Measurements from ENCODE around the gene FCER2. TPM values are rescaled to one million over a fixed set of nuclear protein-coding genes. Genes with fewer than 3 reads are reported as not detected.
"Not testable (repeated sequence)": the region's sequence is repeated elsewhere in the genome, so short reads cannot be mapped to it uniquely, and the experiment has no call there.

The FCER2 gene
- total RNA-seq, result 0.30 TPM
- long read RNA-seq, result 0 reads

GRCh38 chr19:7701654-7702457 lies at the start of gene FCER2:
Gene FCER2, minus strand, starts transcription at chr19:7702131. Its CDS starts 2,371 bp downstream, at chr19:7699760.
- H3K4me1 ChIP-seq, result no peaks in the 10 kb centered on the region
- H3K27me3 ChIP-seq (ENCODE audit: low read depth), result peaks cover 80% of the 10 kb centered on the region
- no peaks in the 10 kb centered on the region for H3K9me3 ChIP-seq (replicated peaks)
- DNase-seq, result no peak
- intact Hi-C loops (cut with micrococcal nuclease), result no loop called here
- H3K36me3 ChIP-seq, result no peaks in the 10 kb centered on the region
- no peak within 1 kb of the TSS for H3K4me3 ChIP-seq
- H3K27ac ChIP-seq (replicated peaks), result no peak within 1 kb of the TSS
- TF ChIP-seq CTCF (IDR thresholded peaks at IDR 0.05; ENCODE audit: borderline replicate concordance), result no peak

DNA sequence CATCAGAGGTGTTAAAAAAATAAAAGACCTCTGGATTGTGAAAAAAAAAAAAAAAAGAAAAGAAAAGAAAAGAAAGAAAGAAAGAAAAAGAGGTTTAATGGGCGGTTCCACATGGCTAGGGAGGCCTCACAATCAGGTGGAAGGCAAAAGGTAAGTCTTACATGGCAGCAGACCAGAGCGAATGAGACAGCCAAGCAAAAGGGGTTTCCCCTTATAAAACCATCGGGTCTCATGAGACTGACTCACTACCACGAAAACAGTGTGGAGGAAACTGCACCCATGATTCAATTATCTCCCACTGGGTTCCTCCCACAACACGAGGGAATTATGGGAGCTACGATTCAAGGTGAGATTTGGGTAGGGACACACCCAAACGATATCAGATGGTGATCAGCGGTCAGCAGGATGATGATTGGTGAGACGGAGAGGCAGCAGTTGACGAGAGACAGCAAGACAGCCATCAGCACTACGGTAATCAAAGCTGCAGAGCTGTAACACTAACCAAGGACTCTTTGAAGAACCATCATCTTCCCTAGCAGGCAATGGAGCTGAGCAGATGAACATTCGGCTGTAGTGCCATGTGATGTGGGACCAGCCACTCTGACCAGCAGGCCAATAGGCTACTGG lies 49.3 kb upstream of the FCER2 start:
- peaks cover 20% of the 10 kb centered on the region for H3K9me3 ChIP-seq (replicated peaks)
- no peak overlapping the region for H3K4me3 ChIP-seq
- H3K27ac ChIP-seq (replicated peaks), result no peak overlapping the region
- H3K36me3 ChIP-seq, result no peaks in the 10 kb centered on the region
- DNase-seq, result no peak
- no peak for TF ChIP-seq CTCF (IDR thresholded peaks at IDR 0.05; ENCODE audit: borderline replicate concordance)
- intact Hi-C loops (cut with micrococcal nuclease), result no loop called here
- H3K4me1 ChIP-seq, result no peaks in the 10 kb centered on the region
- peaks cover 52% of the 10 kb centered on the region for H3K27me3 ChIP-seq (ENCODE audit: low read depth)

DNA sequence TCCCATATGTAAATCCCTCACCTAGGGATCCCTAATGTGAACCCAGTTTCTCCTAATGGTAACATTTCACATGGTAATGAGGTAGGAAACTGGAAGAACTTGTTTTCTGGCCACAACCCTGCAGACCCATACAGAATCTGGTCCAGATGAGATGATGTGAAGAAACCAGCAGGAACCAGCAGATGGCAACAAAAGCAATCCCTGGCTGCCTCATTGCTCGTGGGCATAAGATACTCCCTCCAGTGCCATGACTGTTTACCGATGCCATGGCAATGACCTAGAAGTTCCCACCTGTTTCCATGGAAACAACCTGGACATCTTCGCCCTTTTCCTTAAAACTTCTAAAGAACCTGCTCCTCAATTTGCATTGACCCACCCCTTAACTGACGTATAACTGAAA lies 46.8 kb upstream of the FCER2 start:
- Histone ChIP-seq H3K27me3 (ENCODE audit: low read depth) (peaks cover 70% of the 10 kb centered on the region), H3K9me3 (replicated peaks) (peaks cover 5% of the 10 kb centered on the region), H3K4me1 (no peaks in the 10 kb centered on the region), H3K36me3 (no peaks in the 10 kb centered on the region), H3K4me3 (no peak overlapping the region), H3K27ac (replicated peaks) (no peak overlapping the region)
- intact Hi-C loops (cut with micrococcal nuclease), result no loop called here
- DNase-seq, result no peak
- no peak for TF ChIP-seq CTCF (IDR thresholded peaks at IDR 0.05; ENCODE audit: borderline replicate concordance)

GRCh38 chr19:7748171-7748570 lies 46.2 kb upstream of the FCER2 start:
- H3K9me3 ChIP-seq (replicated peaks), result peaks cover 5% of the 10 kb centered on the region
- H3K4me1 ChIP-seq, result no peaks in the 10 kb centered on the region
- no peak overlapping the region for H3K4me3 ChIP-seq
- no peak for TF ChIP-seq CTCF (IDR thresholded peaks at IDR 0.05; ENCODE audit: borderline replicate concordance)
- H3K27me3 ChIP-seq (ENCODE audit: low read depth), result peaks cover 73% of the 10 kb centered on the region
- H3K27ac ChIP-seq (replicated peaks), result no peak overlapping the region
- no peaks in the 10 kb centered on the region for H3K36me3 ChIP-seq
- intact Hi-C loops (cut with micrococcal nuclease), result no loop called here
- no peak for DNase-seq

DNA sequence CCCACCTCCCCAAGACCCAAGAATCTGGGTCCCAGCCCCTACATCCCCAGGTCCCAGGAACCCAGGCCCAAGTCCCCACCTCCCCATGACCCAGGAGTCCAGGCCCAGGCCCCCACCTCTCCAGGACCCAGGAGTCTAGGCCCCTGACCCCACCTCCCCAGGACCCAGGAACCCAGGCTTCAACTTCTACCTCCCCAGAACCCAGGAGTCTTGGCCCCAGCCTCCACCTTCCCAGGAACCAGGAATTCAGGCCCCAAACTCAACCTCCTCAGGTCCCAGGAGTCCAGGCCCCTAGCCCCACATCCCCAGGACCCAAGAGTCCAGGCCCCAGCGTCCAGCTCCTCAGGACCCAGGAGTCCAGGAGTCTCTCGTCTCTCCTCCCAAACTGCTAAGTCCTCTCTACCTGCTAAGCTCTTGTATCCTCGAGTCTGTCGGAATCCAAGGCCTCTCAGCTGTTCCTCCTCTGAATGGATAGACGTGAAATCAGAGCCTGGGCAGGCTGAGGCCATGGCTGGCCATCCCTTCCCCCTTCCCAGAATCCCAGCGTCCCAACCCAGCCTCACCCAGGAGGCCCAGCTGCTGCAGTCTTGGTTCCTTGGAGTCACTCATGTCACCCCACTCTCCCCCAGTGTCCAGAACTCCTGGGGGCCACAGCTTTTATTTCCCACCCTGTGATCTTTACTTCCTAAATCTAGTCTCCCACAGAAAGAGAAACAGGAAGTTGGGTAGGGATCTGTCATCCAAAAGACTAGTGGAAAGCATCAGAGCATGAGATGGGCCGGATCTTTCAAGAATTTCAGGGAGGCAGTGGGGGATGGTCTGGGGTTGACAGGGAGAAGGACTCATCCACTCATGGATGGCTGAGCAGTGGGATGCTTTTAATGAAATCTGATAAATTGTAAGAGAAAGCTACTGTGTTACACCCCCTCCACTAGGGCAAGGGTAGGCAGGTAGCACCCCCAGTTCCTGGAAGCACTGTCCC lies 45.3 kb upstream of the FCER2 start, which contains the start of gene CD209:
CD209 (minus strand) TSS at position 632 of the 982 bp plus-strand sequence; CDS start at position 609, 23 bp downstream.
- Histone ChIP-seq H3K4me1 (no peaks in the 10 kb centered on the region), H3K9me3 (replicated peaks) (peaks cover 5% of the 10 kb centered on the region), H3K4me3 (peak within 1 kb of the TSS; percentile 29), H3K36me3 (no peaks in the 10 kb centered on the region), H3K27me3 (ENCODE audit: low read depth) (peaks cover 69% of the 10 kb centered on the region), H3K27ac (replicated peaks) (peak within 1 kb of the TSS; percentile 30)
- intact Hi-C loops (cut with micrococcal nuclease), result no loop called here
- no peak for DNase-seq
- TF ChIP-seq CTCF (IDR thresholded peaks at IDR 0.05; ENCODE audit: borderline replicate concordance), result no peak

- H3K4me3 ChIP-seq; DNase-seq; intact Hi-C loops (cut with micrococcal nuclease); H3K36me3 ChIP-seq; H3K4me1 ChIP-seq; H3K9me3 ChIP-seq (replicated peaks); H3K27ac ChIP-seq (replicated peaks): not testable (repeated sequence)
- H3K27me3 ChIP-seq (ENCODE audit: low read depth), result peaks cover 61% of the 10 kb centered on the region
These were observed 44.4 kb upstream of the FCER2 start for GRCh38 chr19:7746306-7746705.
